VCaP (cell line): ENCODE measurements around the gene SHMT2.
"Not testable (repeated sequence)": the region's sequence is repeated elsewhere in the genome, so short reads cannot be mapped to it uniquely, and the experiment has no call there.

Experiments used
- H3K27ac ChIP-seq: fragments of 450-650 bp; 2 replicates; pipeline ENCODE4 v1.5.1; 2017
- CTCF ChIP-seq: fragments of 450-650 bp; conservative IDR thresholded peaks from 2 replicates; pipeline ENCODE4 v1.5.1; 2017; ENCODE audit warnings: mild to moderate bottlenecking, moderate library complexity

SHMT2 gene

DNA sequence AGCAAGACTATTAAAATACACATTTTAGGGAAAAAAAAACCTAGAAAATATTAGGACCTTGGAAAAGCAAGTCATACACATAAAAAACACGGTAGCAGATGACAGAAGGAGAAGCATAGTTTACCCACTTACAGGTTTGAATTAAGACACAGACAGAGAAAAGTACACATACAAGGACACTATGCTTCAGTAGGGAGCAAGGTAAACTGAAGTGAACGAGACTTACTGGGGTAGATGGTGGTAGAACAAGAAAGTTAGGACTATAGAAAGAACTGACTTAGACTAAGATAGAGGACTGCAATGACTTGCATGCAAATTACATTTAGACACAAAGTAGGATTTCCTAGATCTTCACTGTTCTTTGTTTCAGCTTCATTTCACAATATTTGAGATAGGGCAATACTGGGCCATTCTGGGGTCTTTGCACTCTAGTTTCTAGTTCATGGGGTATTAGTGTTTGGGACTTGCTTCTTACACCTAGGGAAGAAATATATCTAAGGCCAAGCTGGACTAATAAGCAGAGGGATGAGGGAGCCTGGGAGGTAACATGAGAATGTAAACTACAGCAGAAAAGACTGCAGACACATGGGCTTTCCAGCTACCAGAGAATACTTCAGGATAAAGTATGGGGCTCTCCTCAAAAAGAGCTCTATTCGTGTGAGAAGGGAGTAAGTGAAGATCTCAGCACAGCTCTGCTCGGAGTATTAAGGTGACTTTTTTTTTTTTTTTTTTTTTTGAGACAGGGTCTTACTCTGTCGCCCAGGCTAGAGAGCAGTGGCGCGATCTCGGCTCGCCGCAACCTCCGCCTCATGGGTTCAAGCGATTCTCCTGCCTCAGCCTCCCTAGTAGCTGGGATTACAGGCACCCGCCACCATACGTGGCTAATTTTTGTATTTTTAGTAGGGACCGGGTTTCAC, 49.2 kb downstream of the SHMT2 start:
- TF ChIP-seq CTCF: no peak
- peak overlapping the region; percentile 80 for H3K27ac ChIP-seq

GRCh38 chr12:57280211-57281062, 50.9 kb downstream of the SHMT2 start:
- TF ChIP-seq CTCF: no peak
- peak overlapping the region; percentile 80 for H3K27ac ChIP-seq

GRCh38 chr12:57282073-57282472, 52.6 kb downstream of the SHMT2 start:
- H3K27ac ChIP-seq: not testable (repeated sequence)
